Thyroid gland (tissue), 4 donors: ENCODE data around the gene CD38.

ENCODE experiments used
- POLR2A ChIP-seq, 2 donors: fragments of 450-650 bp; IDR thresholded peaks; one replicate each; pipeline ENCODE4 v1.6.1; 2017; ENCODE audit warnings: antibody characterized with exemption in 2 of 2, mild to moderate bottlenecking in 2 of 2, moderate library complexity in 1 of 2
- TF ChIP-seq, protein P1 (sequence below), 6 experiments: fragments of 200-600 bp in 3 of 6; fragments of 450-650 bp in 3 of 6; sonication (generic) in 3 of 6; IDR thresholded peaks; one replicate each; pipeline ENCODE4 v1.5.1; 2016 to 2019; ENCODE audit warnings: antibody characterized with exemption in 6 of 6, mild to moderate bottlenecking in 2 of 6, inconsistent platforms in 1 of 6, moderate library complexity in 1 of 6

DNA sequence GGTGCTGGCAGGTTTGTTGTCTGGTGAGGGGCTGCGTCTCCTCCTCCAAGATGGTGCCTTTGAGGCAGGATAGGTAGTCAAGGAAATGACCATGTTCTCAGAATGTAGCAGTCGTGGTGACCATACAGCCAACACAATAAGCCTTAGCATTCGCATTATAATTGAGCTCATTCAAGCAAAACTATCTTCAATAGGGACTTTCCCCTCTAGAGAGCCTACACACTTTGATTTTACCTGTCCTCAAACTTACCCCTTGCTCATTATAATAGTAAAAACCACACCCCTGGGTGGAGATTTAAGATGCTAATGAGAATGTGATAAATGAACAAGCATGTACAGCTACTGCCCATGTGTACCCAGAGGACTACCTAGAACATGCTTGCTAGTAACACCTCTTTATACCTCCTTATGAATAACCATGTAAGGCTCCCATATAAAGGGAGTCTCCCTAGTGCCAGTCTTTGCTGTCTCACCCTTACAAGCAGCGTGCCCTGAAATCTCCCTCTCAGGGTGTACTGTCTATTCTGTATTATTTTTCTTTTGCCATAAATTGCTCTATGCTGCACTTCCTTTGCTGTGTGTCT is 112.2 kb downstream of the CD38 start:
- TF ChIP-seq, protein P1, sequence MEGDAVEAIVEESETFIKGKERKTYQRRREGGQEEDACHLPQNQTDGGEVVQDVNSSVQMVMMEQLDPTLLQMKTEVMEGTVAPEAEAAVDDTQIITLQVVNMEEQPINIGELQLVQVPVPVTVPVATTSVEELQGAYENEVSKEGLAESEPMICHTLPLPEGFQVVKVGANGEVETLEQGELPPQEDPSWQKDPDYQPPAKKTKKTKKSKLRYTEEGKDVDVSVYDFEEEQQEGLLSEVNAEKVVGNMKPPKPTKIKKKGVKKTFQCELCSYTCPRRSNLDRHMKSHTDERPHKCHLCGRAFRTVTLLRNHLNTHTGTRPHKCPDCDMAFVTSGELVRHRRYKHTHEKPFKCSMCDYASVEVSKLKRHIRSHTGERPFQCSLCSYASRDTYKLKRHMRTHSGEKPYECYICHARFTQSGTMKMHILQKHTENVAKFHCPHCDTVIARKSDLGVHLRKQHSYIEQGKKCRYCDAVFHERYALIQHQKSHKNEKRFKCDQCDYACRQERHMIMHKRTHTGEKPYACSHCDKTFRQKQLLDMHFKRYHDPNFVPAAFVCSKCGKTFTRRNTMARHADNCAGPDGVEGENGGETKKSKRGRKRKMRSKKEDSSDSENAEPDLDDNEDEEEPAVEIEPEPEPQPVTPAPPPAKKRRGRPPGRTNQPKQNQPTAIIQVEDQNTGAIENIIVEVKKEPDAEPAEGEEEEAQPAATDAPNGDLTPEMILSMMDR (IDR thresholded peaks at IDR 0.05), result no peak
- TF ChIP-seq POLR2A (IDR thresholded peaks at IDR 0.05), result no peak
